Measurements from ENCODE around the gene DCLK3. TPM values are rescaled to one million over a fixed set of nuclear protein-coding genes. Genes with fewer than 3 reads are reported as not detected.

DCLK3 gene
- polyA plus RNA-seq, 1 donor: 4.5 TPM

DNA sequence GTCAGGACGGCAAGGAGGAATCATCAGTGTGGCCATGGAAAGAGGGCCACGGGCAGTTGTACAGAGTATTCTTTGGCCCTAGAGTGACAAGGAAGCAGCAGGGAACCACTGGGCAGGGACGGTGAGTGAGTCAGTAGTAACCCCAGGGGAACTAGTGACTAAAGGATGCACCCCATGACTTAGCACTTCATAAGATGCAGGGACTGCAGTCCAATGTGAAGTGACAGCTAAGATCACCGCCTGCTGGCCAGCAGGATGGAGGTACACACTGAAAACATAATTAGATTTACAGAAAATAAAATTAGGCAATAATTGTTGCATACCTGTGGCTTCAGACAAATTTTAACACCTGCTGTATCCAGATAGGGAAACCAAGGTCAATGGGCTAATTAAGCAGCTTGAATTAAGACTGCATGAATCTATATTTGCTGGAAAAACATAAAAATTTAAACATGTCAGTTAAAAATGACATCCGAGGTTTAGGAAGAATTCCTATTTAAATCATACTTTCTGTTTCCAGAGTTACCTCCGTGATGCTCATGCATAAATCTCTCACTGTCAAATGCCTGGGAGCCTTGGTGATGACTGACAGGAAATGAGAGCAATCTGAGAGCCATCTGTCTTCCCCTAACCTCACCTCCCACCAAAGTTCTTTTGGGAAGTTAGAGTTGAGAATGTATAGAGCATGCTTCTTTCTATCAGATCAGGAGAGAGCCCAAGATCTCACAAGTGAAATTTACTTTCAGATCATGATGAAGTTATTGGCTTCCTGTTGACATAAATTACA, 56.5 kb downstream of the DCLK3 start:
- DNase-seq: no peak

DNA sequence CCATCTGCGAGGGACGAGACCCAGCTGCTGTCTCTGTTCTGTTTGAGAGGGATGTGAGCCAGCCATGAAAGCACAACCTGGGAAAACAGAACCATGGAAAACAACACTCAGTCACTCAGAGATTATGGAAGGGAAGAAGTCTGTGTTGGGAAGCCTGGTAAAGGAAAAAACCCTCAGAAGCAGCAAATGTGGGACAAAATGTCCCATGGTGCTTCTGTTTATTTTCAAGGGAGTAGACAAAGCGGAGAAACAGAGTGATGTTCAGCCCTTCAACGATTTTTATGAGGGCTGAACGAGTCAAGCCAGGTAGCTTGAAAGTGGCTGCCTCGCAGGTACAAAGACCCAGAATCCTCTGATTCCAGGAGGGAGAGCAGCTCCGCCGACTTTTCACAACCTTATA, 59.3 kb downstream of the DCLK3 start:
- DNase-seq: no peak

DNA sequence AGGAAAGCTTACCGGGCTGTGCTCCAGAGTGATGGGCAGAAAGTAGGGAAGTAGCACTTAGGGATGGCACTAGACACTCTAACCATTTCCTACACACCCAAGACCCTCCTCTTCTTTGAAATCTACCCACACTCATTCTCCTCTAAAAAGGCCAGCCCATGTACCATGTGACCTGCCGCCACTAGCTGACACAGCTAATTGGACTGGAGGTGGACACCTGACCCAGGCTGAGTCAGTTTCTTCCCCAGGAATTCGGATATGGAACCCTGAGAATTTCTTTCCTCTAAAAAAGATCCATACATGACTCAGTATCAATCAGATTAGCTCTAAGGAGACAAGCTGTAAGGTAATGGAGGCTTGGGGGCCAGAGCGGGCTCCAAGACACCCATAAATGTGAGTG, 60.1 kb downstream of the DCLK3 start:
- DNase-seq: no peak

DNA sequence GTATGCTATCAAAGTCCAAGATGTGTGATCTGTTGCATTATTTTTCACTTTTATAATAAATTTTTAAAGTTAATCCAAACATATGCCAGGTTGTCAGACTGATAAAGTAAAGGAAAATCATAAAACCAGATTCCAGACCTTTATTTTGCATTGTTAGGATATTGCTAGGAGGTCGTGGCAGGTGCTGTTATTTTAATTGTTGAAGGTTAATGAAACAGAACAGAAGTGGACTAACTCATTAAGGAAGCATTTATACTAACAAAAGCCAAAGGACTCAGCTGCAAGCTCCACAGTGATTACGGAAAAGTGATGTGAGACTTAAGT, 63.1 kb downstream of the DCLK3 start:
- no peak for DNase-seq

DNA sequence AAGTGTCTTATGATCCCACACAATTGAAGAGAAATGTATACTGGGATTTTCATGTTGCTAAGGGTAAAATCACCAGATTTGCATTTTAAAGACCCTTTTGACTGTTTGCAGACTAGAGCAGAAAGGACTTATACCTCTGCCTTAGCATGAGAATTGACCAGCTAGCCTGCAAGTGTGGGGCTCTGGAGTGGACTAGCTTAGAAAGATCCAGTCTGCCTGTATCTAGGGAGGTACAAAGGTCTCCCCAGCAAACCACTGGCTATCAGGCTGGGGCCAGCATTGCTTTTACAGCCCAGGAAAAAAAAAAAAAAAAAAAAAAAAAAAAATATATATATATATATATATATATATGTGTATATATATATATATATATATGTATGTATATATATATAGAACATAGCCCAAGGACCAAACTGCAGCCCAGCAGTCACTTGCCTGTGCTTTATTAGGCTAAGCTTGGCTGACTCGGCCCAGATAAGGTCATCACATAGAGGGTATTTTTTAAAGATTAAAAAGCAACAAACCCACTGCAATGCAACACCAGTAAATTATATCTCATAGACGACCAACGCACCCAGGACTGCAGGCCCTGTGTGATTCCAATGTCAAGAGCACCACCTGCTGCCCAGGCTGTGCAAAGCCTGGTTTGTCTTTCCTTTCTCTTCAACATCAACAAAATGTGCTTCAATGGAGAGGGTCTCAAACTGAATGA, 63.7 kb downstream of the DCLK3 start:
- DNase-seq: peak; percentile 69

DNA sequence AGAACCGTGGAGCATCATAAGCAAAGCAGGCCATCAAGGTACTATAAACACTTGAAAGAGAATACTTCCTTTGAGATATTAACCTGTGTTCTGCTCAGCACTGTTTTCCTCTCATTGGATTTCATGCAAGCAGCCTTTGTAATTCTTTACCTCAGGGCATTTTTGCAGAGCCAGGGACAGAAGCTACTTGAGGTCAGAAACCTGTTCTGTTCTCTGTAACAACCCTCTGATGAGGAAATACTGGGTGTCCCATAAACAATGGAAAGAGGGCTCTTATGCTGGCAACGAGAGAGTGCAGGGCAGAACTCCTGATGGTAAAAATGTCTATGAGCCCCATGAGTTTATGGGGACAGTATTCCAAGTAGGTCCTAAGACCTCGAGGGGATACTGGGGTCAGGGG, 66.0 kb downstream of the DCLK3 start:
- DNase-seq: no peak

DNA sequence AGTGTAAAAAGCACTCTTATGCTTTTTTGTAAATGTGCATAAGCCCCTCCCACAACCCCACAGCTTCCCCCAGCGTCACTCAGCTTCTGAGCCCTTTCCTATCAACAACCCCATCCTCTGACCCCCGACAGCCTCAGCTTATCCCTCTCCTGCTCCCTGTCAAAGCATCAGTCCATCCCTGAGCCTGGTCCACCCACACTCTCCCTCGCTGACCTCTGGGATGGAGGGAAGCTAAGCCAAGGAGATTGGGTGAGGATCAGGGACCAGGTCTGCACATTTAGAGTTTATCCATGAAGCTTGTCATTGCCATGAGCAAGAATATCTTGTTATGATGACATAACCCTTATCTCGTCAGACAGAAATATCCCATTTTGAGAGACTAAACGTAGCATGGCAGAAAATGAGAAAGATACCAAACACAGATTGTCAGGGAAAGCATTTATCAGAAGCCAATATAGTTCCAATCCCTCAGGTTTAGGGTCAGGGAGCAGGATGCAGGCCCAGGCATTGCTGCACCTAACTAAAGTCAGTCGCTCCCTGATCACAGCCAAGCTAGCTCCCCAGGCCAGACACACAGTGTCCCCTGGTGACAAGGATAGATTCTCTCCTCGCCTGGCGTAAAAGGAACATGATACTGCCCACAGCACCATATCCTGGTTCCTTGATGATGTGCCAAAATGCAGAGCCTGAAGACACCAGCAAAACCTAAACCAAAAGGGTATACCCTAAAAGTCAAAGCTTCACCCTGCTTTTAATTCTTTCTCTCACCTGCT, 66.9 kb downstream of the DCLK3 start:
- no peak for DNase-seq

DNA sequence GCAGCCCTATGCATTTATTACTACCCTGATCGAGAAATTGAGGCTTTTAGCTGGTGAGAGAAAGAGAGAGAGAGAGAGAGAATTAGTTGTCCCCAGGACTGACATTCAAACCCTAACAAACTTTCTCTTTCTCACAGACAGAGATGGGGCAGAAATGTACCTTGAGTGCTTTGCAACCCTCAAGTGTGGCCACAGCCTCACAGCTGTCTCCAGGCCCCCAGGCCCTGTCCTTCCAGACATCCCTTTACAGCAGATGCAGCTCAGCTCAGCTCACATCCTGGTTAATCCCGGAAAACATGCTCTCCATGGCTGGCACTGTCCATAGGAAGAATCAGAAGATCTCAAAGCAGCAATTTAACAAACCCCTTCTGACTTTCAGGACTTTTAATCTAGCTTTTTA, 67.6 kb downstream of the DCLK3 start:
- DNase-seq: no peak

DNA sequence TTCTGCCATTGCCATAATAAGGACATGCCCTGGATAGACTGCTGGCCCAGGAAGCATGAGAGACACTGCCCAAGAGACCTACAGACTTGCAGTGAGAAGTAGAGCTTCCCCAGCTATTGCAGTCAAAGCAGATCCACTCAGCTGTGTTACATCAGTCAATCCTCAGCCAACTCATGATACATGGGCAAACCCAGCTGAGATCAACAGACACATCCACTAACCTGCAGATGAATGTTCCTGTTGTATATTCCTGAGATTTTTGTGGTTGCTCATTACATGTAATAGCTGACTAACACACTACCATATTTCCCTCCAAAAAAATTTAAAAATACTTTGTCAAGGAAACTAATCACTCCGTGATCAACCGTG, 68.6 kb downstream of the DCLK3 start:
- no peak for DNase-seq

DNA sequence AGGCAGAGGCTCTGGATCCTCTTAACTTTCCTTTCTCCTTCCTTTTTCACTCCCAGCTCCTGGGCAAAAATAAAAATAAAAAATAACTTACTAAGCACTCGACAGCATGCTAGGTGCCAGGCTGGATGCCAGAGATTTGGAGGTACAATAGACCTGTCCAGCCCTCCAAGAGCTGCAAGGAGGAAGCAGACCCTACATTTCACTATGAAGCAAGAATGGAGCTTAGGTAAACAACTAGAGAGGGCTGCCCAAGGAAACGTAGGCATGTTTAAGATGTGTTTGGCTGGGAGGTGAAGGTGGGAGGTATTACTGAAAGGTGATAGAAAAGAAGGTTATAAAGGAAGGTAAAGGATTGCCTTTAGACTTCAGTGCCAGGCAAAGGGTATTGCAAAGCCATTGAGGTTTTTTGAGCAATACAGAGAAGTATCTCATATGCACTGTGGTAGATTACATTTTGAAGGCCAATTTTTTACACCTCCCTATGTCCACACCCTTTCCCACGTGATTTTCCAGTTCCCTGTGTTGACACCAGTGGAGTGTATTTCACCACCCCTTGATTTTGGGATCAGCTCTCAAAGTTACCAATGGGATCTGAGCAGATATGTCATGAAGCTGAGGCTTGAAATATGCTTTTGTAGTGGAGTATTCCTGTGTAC, 69.1 kb downstream of the DCLK3 start:
- no peak for DNase-seq

DNA sequence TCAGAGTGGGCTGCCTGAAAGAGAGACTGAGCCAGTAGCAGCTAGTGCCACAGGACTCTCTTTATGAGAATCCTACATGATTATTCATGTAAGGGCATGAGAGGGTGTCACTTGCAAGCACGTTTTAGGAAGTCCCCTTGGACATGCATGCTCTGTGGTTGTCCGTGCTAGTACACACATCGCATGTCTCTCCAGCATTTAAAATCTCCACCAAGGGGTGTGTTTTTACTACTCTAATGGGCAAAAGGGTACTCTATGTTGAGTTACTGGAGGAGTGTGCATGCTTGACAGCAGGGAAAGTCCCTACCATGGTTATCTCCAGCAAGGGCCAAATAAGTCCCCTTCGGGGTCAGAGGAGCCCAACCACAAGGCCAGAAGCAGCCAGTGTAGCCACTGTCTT, 70.7 kb downstream of the DCLK3 start:
- DNase-seq: no peak

DNA sequence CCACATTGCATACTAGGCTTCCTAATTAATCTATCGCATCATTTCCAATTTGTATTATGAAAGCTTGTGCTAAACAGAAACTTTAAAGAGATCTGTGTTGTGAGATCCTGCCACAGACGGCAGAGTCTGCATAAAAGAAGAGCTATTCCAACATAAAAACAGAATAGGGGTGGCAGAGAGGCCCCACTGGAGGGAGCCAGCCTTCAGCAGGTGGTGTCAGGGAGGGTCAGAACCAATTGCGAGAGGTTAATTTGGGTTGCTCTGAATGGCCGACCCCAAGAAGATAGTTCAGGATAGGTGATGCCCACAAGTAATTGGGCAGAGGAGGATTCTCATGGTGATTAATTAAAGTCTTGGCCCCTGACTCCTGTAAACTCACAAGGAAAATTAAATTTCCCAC, 74.8 kb downstream of the DCLK3 start:
- DNase-seq: no peak

DNA sequence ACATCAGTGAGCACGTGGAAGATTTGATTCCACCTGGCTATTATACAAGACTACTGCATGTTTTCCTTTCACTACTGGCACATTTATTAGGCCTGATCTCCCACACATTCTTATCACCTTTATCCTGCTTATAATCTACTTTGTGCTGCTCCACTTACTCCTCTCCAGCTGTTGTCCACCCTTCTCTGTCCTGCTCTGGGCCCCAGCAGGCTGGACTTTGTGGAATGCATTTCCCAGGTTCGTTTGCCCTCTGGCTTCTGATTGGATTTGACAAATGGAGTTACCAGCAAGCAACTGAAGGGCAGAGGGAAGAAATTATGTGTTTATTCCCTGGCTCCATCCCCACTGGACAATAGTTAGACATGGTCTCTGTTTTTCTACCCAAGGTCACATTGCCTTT, 75.5 kb downstream of the DCLK3 start:
- DNase-seq: no peak

DNA sequence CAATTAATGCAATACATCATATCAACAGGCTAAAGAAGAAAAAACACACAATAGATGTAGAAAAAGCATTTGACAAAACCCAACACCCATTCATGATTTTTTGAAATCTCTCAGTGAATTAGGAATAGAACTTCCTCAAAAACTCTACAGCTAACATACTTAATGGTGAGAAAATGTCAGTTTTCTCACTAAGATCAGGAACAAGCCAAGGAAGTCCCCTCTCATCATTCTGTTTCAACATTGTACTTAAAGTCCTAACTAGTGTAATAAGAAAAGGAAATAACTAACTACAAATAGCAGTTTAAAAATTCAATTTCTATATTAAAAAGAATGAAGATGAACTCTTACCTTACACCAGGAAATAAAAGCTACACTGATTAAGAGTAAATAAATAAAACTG, 77.8 kb downstream of the DCLK3 start:
- no peak for DNase-seq

DNA sequence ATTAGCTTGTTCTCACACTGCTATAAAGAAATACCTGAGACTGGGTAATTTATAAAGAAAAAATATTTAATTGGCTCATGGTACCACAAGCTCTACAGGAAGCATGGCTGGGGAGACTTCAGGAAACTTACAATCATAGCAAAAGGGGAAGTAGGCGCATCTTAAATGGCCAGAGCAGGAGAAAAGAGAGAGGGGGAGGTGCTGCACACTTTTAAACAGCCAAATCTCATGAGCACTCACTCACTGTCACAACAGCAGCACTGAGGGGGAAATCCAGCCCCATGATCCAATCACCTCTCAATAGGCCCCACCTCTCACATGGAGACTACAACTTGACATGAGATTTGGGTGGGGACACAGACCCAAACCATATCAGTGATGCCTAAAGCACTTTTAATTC, 82.5 kb downstream of the DCLK3 start:
- no peak for DNase-seq

DNA sequence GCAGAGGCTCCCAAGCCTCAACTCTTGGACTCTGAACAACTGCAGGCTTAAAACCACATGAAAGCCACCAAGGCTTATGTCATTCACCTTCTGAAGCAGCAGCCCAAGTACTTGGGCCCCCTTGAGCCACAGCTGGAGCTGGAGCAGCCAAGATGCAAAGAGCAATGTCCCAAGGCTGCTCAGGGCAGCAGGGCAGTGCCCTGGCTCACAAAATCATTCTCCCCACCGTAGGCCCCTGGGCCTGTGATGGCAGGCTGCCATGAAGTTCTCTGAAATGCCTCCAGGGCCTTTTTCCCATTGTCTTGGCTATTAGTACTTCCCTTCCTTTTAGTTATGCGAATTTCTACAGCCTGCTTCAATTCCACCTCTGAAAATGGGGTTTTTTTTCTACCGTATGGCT, 83.4 kb downstream of the DCLK3 start:
- DNase-seq: no peak

DNA sequence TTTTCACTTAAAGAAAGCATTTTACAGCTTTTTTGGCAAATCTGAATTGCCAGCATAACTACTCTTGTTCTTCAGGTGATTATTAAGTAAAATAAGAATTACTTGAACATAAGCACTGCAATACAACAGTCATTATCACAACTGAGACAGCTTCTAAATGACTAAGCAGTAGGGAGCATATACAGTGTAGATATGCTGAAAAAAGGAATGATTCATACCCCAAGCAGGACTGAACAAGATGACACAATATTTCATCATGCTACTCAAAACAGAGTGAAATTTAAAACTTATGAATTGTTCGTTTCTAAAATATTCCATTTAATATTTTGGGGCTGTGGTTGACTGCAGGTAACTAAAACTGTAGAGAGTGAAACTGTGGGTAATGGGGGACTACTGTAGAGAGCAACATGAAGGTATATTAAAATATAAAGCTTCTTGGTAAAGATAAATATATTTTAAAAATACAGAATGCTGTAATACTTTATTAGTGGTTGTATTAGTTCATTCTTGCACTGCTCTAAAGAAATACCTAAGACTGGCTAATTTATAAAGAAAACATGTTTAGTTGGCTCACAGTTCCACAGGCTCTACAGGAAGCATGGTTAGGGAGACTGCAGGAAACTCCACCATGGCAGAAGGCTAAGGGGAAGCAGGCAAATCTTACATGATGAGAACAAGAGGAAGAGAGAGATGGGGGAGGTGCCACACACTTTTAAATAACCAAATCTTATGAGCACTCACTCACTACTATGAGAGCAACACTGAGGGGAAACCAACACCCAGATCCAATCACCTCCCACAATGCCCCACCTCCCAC, 84.8 kb downstream of the DCLK3 start:
- no peak for DNase-seq

DNA sequence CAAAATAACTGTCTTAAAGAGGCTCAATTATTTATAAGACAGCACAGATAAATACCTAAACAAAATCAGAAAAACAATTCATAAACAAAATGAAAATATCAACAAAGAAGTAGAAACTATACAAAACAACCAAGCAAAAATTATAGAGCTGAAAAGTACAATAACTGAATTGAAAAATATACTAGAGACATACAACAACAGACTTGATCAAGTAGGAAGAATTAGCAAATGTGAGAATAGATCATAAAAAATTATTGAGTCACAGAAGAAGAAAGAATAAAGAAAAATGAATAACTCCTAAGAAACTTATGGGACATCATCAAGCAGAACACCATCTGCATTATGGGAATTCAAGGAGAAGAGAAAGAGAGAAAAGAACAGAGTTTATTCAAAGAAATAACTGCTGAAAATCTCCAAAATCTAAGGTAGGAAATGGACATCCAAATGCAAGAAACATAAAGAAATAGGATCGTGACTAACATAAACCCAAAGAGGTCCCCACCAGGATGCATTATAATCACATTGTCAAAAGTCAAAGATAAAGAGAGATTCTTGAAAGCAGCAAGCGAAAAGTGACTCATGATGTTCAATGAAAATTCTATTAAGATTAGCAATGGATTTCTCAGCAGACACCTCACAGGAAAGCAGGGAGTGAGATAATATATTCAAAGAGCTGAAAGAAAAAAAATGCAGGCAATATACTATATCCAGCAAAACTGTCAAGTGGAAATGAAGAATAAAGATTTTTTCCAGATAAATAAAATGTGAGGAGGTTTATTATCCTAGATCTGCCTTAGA, 85.9 kb downstream of the DCLK3 start:
- no peak for DNase-seq

DNA sequence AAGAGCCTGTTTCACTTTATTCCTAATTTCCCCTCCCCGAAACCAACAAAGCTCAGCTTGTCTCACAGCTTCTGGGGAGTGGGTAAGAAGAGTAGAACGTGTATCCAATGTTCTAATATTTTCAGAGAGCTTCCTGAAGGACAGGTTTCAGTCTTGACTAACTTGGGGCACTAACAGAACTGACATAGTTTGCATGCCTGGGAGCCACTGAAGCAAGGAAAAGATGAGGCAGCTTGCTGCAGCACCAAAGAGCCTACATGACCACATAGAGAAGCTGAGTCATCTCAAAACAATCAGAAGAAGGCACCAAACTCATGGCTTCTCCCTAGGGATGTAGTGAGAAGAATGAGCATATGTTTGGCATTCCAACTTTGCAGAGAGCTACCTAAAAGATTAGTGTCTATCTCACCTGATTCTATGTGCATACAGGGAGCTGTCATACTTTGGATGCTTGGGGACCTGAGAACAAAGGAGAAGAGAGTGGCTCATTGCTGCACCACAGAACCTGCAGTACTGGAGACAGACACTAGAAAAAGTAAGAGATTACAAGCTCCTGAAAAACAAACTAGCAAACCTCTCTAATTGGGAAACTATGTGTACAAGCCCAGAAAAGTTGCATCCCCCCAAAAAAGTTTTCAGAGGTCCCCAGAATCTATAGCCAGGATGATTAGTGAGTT, 86.9 kb downstream of the DCLK3 start:
- no peak for DNase-seq

DNA sequence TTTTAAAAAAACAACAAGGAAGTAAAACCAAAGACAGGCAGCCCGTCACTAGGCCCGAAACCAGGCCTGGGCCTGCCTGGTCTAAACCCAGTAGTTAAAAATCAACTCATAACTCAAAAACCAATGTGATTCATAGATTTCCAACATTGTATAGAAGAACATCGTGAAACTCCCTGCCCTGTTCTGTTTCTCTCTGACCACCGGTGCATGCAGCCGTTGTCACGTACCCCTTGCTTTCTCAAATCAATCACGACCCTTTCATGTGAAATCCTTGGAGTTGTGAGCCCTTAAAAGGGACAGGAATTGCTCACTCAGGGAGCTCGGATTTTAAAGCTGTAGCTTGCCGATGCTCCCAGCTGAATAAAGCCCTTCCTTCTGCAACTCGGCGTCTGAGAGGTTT, 89.5 kb downstream of the DCLK3 start:
- DNase-seq: no peak

DNA sequence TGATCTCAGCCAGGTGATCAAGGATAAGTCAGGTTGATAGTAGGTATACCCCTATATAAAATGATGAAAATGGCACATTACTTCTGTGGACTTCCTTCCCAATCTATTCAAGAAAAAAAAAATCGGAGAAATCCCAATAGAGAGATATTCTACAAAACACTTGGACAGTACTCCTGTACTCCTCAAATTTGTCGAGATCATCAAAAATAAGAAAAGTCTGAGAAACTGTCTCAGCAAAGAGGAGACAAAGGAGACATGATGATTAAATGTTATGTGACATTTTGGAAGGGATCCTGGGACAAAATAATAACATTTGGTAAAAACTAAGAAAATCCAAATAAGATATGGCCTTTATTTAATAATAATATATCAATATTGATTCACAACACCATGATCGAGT, 94.6 kb downstream of the DCLK3 start:
- no peak for DNase-seq
